ENCODE data around the gene NRG2. TPM values are rescaled to one million over a fixed set of nuclear protein-coding genes. Genes with fewer than 3 reads are reported as not detected.

NRG2 gene
- total RNA-seq, 1 donor from 2014 or later, result not detected

DNA sequence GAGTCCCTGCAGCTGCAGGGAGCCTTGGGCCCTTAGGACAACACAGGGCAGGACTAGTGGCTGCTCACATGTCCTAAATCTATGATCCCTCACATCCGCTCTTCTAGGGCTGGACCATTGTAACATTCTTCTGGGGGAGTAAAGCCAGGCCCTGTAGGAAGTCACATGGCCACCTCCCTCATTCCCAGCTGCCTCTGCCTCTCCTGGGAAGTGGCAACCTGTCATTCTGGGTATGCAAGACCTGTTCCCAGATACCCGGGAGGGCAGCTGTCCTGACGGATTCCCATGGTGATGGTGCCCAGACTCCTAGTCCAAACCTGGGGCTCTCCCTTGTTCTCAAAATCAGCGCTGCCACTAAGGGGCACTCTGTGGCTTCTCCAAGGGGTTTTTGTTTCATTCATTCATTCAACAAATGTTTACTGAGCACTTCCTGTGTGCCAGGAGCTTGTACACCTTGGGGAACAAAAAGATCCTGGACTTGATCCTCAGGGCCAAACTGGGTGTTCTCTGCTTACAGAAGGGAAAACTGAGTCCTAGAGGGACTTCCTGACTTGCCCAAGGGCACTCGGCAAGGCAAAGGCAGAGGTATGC is 161.9 kb downstream of the NRG2 start:
- peak; percentile 44 for DNase-seq (ENCODE audit: low spot score)

DNA sequence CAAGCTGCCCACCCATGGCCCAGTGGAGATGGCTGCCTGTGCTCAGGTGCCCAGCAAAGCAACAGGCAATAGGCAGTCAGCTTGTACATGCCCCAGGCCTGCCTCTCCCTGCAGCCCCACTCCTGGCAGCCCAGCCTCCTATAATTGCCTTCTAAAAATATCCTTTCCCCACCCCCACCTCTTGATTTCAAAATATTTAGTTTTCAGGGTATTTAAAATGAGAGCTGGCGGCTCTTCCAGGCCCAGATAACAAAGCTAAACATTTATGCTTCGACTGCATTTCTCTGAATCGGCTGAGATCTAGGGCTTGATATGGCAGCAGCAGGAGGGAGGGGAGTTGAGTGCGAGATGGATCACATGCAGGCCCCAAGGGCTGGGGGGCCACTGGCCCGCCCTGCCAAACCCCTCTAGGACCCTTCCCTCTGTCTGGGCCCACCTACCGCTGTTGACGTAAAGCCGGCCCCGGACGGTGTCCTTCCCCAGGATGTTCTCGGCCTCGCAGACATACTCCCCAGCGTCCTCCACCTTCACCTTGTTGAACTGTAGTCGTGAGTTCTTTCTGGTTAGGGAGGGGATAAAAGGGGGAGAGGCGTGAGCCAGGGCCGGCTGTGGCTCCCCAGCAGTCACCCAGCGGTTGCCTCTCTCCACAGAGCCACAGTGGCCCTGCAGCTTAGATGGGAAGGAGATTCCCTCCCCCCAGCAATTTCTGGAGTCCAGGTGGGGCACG is 162.5 kb downstream of the NRG2 start:
- peak; percentile 86 for DNase-seq (ENCODE audit: low spot score)

DNA sequence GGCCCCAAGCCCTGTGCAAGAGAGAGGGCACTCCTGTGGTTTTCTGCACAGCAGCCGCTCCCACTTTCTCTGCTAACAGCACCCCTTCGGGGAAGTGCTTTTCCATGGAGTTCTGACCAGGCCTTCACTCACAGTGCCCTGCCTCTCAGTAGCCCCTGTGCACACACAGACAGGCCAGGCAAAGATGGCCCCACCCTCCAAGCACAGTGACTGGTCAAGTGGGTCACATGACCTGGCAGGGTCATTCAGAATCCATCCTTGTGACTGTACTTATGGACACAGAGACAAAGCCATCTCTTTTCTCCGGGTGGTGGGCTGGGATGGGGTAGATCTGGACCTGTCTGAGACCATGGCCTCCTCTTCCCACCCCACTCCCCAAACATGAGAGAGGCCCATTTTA is 165.0 kb downstream of the NRG2 start:
- no peak for DNase-seq (ENCODE audit: low spot score)

DNA sequence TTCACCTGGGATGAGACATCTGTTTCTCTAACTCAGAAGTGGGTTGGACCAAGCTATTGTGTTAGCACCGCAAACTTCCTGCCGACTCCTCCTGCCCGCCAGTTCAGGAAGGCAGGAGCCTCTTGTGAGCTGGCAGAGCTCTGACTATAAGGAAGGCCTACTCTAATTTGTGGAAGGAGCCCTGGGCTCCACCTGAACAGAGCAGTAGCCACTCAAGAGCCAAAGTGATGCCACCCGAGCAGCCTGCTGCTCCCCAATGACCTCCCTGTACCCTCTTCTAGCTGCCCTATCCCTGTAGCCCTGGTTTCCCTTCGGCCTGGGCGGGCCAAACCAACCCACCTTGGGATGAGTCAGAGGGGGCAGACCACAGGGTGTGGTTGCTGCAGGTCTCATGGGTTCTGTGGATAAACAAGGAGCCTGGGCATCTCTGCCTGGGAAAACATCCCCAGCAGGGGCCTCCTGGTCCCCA is 165.9 kb downstream of the NRG2 start:
- DNase-seq (ENCODE audit: low spot score), result no peak

DNA sequence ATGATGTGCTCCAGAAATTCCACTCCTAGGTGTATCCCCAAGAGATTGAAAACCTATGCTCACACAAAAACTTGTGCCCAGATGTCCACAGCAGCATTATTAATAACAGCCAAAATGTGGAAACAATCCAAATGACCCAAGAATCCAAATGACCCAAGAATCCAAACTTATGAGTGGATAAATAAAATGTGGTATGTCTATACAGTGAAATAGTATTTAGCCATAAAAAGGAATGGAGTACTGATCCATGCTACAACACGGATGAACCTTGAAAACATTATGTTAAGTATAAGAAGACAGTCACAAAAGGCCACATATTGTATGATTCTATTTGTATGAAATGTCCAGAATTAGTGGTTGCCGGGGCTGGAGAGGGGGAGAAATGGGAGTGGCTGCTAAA is 167.1 kb downstream of the NRG2 start:
- no peak for DNase-seq (ENCODE audit: low spot score)

DNA sequence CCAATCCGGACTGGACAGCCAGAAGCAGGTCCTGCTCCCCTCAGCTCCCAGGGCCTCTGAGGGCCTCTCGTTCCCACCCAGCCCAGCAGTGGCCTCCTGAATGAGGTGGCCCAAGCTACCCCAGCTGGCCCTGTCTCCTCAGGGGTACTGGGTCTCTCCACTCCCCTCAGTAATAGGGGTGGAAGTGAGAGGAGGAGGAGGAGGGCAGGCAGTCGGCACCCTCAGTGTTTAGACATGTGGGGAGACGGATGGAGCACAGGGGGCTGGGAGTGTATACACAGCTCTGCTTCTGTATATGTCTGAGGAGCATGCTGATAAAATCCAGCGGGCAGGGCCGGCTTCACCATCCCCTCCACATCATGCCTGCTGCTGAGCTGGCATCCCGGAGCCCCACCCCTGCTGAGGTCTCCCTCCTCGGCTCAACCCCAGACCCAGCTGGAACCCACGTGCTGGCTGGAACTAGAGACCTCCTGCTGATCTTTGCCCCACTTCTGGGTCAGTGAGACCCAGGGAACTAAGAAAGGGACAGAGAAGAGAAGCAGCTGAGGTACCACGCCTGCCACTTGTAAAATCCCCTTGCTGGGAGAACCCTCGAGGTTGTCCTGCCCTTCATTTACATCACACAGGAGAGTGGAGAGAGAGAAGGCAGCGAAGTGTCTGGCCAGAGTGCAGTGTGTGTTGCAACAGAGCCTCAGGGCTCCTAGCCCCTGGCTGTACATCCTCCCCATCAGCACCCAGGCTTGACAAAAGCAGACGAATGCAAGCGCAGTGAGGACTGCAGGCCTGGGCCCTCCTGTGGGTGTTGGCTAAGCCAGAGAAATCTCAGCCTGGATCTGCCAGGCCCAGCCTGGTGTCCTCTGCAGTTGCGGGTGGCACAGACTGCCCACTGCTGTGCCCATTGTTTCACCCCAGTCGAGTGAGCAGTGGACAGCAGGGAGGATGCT is 170.0 kb downstream of the NRG2 start:
- peak; percentile 31 for DNase-seq (ENCODE audit: low spot score)

DNA sequence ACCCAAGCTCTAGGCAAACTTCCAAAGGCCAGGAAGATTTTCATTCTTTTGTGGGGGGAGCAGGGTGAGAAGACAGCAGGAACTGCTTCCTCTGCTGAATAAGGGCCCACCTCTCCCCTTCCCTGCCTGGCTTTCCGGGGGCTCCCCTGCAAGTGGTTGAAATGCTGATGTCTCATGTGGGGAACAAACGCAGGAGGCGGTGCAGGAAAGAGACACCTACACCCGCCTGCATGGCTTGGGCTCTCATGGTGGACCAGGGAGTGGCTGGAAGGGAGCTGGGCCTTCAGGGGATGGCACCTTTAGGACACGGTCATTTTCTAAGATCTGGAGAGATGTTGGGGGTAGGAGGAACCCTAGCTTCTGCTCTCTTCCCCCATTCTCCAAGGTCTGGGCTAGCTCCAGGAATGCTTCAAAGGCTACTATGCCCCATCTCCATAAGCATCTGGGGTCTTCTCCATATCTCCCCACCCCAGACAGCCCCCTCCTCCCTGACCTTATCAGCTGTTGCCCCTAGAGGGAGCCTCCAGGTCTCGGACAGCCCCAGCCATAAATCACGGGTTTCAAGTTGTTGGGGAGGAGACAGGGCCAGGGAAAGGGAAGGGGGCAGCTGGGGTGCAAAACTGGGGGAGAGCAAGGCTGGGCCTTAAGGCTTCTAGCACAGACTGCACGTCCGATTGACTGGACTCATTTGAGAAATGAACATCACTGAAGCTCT is 170.9 kb downstream of the NRG2 start:
- no peak for DNase-seq (ENCODE audit: low spot score)

DNA sequence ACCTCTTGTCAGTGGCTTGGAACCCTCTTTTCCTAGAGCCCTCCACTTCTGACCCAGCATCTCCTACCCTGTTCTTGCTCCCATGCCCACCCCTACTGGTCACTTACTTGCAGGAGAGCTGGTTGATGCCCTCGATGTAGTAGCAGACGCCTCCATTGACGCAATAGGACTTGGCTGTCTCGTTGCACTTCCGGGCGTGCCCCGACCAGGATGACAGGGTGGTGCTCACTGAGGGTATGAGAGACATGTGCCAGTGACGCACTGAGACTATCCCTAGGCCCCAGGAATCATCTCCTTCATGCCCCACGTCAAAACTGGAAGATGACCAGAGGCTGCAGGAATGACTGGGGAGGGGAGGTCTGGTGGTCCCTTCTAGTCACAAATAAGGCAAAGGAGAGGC is 171.5 kb downstream of the NRG2 start:
- DNase-seq (ENCODE audit: low spot score), result no peak

DNA sequence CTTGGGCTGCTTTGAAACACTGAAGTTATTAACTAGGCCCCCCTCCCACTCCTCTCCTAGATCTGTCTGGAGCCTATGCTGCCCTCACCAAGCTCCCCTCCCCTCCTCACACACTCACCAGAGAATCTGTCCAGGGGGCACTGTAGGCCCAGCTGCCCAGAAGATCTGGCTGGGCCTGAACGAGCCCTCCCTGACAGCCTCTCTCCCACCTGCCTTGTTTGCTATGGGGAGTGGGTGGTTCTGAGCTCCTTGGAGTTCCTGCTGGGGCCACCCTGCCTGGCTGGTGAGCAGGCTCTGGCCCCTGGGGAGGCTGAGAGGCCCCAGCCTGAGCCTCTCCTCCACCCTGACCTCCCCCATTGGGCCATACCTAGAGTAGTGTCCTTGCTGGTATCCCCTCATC is 172.4 kb downstream of the NRG2 start:
- DNase-seq (ENCODE audit: low spot score), result no peak

DNA sequence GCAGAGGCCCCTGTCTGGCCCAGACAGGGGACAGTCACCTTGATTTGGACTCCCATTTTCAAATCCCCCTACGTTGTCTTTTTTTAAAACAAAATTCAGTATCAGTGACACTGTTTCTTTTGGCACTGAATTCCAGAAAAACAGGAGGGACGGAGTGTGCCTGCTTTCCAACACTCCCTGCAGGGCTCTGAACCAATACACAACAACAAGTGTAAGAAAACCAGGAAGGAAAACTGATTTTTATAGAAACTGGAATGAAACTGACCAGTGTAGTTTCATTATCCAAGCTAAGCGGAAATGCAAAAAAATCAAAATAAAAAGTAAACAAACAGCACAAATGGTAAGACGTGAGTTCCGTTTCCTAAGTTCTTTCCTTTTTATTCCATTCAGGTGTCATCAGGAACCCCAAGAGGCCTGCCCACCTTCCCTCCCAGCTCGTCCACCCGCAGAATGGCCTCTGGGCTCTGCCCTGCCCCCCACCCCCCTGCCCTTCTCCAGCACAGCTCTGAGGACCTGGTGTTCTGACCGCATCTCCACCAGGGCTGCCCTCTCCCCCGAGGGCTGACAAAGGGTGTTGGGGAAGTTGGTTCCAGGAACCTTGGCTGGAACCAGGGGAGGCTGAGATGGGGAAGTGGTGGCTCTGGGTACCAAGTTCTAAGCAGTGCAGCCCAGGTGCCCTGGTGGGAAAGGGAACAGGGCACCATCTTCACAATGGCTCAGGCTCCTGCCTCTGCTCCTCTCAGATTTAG is 173.9 kb downstream of the NRG2 start:
- DNase-seq (ENCODE audit: low spot score), result no peak

DNA sequence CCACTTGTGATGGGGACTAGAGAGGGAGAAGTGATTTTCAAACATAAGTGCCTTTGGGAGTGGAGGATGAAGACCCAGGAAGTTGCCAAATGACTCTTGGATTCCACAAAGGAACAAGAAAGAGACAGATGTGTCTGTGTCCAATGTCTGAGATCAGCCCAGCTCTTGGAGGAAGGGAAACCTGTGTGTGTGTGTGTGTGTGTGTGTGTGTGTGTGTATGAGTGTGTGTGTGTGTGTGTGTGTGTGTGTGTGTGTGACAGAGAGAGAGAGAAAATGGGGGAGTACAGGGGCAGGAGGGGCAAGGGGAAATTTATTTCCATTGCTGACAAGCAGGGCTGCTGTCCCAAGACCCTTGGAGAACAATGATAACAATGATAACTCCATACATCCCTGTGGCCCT is 175.5 kb downstream of the NRG2 start:
- DNase-seq (ENCODE audit: low spot score), result no peak

DNA sequence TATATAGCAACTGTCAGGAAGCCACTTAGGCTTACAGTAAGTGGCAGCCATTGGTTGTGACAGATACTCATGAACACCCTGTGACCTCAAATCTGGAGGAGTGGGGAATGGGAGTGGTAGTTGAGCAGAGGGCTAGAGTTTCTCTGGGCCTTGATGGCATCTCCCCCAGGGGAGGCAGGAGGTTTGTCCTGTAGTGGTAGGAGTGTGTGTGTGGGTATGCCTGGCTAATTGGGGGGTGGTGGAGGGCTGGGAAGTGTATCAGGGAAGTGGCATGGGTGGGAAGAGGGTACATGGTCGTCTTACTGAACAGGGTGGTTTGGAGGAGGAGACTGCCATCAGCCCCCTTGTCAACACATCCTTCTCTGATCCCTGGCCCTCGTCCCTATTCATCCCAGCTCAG is 176.0 kb downstream of the NRG2 start:
- DNase-seq (ENCODE audit: low spot score), result no peak

DNA sequence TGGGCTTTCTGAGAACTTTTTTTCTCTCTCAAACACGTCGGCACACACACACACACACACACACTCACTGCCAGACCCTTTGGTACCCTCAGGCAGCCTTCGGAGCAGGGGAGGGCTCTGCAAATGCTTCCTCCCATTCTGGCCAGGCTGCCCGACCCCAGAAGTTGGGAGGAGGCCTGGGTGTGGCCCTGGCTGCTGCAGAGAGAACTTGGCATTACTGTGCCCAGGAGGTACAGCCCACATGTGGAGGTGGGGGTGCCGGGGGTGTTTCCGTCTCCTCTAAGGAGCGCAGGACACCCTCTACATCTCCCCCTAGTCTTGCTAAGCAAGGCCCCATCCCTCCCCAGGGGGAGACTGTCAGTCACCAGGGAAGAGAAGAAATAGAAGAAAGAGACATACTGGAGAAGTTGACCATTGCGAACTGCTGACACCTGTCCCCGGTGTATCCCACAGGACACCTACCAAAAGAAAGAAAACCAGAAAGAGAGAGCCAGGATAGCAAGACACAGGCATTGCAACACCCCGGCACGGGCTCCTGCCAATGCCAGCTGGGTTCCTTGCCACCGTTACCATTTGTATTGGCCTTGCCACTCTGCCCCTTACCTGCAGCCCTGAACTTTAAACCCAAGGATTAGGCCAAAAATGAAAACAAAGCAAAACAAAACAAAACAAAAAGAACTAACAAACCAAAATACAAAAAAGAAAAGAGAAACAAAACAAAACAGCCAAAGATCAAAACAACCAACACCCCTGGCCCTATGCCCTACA is 178.2 kb downstream of the NRG2 start:
- no peak for DNase-seq (ENCODE audit: low spot score)

DNA sequence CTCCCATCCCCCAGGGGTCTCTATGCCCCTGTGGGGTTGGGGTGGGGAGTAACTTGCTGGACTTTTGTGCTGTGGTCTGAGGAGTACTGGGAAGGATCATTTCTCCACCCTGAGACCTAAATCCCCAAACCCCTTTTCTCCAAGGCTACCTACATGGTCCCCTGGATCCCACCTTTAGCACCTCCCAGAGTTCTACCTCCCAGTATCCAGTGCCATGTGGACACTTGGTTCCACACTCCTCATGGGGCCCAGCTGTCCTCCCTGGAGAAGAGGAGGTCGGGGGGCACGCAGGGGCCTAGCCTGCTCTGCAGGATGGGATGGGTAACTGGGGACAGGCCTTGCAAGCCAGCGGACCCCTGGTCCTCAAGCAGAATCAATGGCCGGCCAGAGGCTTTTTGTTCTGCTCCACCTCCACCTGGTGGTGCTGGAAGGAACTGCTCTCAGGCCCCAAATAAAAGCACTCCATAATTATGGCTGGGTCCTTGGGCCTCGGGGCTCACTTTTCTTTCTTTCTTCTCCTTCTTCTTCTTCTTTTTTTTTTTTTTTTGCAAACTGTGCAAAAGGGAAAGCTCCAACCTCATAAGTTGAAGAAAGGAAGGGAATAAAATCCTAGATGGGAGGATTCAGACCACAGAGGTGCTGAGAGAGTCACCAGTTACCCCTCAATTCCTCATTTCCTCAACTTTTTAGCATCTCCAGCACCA is 179.1 kb downstream of the NRG2 start:
- DNase-seq (ENCODE audit: low spot score), result peak; percentile 62

DNA sequence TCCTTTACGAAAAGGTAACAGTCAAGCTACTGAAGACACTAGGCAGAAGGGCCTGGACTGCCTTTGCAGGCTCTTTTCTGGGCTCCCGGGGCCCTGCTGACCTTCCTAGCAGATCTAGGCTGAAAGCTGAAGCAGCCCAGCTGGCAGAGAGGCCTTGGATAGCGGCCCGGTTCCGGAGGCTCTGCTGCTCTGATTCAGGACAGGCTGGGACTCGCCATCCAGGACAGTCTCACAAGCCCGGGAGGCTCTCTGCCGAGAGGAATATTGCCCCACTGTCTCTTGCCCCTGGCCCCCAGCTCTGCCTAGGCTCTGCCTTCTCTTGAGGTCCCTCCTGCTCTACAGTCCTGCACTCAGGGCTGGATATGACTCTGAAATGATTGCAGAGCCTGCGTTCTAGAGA is 179.7 kb downstream of the NRG2 start:
- DNase-seq (ENCODE audit: low spot score), result peak; percentile 42

DNA sequence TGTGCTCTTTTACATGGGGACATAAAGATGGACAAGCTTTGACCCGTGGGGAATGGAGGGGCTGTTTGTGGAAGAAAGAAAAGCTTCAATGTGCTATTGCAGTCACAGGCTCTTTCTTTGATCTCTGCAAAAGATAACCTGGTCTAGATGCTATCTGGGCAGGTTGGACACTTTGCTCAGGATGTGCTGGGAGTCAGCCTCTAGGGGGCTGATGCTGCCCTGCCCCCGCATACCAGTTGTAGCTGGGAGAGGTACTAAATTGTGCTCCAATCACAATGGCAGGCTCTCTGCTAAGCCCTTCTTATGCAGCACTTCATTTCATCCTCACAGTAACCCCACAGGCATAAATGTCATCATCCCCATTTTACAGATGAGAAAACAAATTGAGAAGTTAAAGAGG is 180.3 kb downstream of the NRG2 start:
- DNase-seq (ENCODE audit: low spot score), result no peak

DNA sequence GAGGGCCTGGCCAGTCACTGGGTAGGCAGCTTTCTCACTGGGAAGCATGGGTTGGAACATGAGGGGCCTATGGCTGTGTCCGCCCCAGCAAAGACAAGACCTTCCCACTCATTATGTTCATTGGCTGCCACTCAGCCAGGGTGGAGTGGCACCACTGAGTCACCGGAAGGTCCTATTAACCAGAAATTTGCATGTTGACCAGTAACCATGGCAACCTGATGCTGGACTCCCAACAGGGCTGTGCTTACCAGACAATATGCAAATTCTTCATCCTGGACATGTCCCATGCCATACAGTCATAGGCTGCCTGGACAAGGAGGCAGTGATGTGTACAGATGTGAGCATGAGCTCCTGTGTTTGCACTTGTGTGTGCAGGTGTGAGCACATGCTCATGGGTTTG is 180.8 kb downstream of the NRG2 start:
- DNase-seq (ENCODE audit: low spot score), result no peak

DNA sequence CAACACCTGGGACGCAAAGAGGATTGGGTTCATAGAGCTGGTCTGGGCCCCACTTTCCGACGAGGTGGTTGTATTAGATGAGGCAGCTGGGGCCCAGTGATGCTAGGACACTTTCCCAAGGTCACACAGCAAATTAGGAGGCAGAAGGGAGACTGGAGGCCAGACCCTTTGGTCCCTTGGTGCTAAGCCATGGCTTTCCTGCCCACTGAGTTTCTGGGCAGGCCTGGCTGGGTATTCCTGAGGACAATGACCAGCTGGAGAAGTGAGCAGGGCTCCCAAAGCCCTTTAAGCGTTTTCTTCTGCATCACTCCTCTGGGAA is 181.3 kb downstream of the NRG2 start:
- DNase-seq (ENCODE audit: low spot score), result no peak

DNA sequence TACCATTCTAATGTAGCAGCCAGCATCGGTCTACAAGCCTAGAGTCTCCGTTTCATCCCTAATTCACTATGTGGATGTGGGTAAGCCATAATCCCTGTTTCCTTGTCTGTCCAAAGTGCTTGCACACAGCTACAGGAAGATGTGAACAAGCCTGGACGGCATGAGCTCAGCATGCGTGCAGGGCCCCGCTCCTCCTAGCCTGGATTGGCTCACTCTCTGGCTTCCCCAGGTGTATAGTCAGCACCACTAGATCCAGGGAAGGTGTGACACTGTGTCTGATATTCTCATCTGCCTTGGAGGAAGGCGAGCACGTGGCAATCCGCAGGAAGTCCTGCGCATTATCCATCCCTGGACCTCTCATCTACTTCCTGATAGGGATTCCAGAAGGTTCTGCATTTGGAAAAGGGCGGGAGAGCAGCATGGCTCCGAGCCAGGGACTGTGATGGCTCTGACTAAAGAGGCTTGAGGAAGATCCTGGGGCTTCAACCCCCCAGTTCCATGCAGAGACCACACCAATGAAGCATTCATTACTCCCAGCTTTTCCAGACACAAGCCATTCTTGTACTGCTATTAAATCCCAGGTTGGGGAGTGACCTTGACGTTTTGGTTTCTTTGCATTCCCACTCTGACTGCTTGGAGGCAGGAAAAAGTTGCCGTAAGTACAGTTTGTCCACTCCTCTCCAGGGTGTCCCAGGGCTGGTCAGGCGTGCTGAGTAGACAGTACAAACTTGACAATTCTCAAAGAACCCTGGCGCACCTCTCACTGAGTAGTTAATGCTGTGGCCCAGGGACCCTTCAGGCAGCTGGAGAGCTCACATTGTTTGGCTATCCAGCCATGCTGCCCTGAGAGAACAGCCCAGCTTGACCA is 181.8 kb downstream of the NRG2 start:
- no peak for DNase-seq (ENCODE audit: low spot score)
